CD4-positive, CD25-positive, alpha-beta regulatory T cell (primary cell): ENCODE data around the gene SLAIN1. TPM values are rescaled to one million over a fixed set of nuclear protein-coding genes. Genes with fewer than 3 reads are reported as not detected.

Experiments
- ATAC-seq, 2 donors: fragments of 150-1000 bp; cut with Tn5 transposase; one replicate each; pipeline ENCODE4 v1.10.0; 2021; ENCODE audit warnings: low read depth in 2 of 2, moderate number of reproducible peaks in 2 of 2, moderate library complexity in 1 of 2
- DNase-seq, 3 donors: peaks; one replicate each; pipeline versions ENCODE4 v3.0.0 to v3.0.0-alpha.2; 2012 to 2022; ENCODE audit warnings: mixed read lengths in 1 of 3
- H3K27ac ChIP-seq: one replicate; pipeline ENCODE4 v1.7.0; 2013; ENCODE audit warnings: mild to moderate bottlenecking, low read length; ENCODE audit not compliant: insufficient read depth, poor library complexity, severe bottlenecking
- H3K27me3 ChIP-seq: one replicate; pipeline ENCODE4 v1.7.0; 2013; ENCODE audit warnings: low read length; ENCODE audit not compliant: control insufficient read depth, insufficient read depth
- H3K36me3 ChIP-seq: one replicate; pipeline ENCODE4 v1.7.0; 2013; ENCODE audit warnings: mild to moderate bottlenecking, low read length, moderate library complexity; ENCODE audit not compliant: control insufficient read depth, insufficient read depth
- H3K4me1 ChIP-seq: 2 replicates; pipeline ENCODE4 v1.7.0; 2013; ENCODE audit warnings: mild to moderate bottlenecking, low read length; ENCODE audit not compliant: insufficient read depth, control insufficient read depth, poor library complexity, severe bottlenecking
- H3K4me3 ChIP-seq: one replicate; pipeline ENCODE4 v1.7.0; 2013; ENCODE audit warnings: low read depth, mild to moderate bottlenecking, low read length, moderate library complexity
- H3K9me3 ChIP-seq, 2 experiments: 1 replicate in 1 of 2; 2 replicates in 1 of 2; pipeline ENCODE4 v1.7.0; 2013; ENCODE audit warnings: low read length in 2 of 2, mild to moderate bottlenecking in 1 of 2, moderate library complexity in 1 of 2; ENCODE audit not compliant: control insufficient read depth in 2 of 2
- H3K27ac Mint-ChIP-seq, 3 donors: one replicate each; pipeline ENCODE4 v1.8.0; 2020 to 2022; ENCODE audit warnings: mild to moderate bottlenecking in 3 of 3, mixed read lengths in 3 of 3, moderate library complexity in 2 of 3
- H3K27me3 Mint-ChIP-seq: one replicate; pipeline ENCODE4 v1.8.0; 2022; ENCODE audit warnings: mild to moderate bottlenecking, mixed read lengths
- H3K36me3 Mint-ChIP-seq: one replicate; pipeline ENCODE4 v1.8.0; 2020; ENCODE audit warnings: mixed read lengths
- H3K4me1 Mint-ChIP-seq, 4 donors: one replicate each; pipeline ENCODE4 v1.8.0; 2020 to 2022; ENCODE audit warnings: mixed read lengths in 4 of 4, mild to moderate bottlenecking in 1 of 4
- H3K4me3 Mint-ChIP-seq, 4 donors: one replicate each; pipeline ENCODE4 v1.8.0; 2020 to 2022; ENCODE audit warnings: mild to moderate bottlenecking in 4 of 4, mixed read lengths in 4 of 4, moderate library complexity in 3 of 4
- H3K9me3 Mint-ChIP-seq, 7 donors: one replicate each; pipeline ENCODE4 v1.8.0; 2020 to 2022; ENCODE audit warnings: mixed read lengths in 7 of 7, mild to moderate bottlenecking in 3 of 7, moderate library complexity in 2 of 7
- polyA plus RNA-seq, 4 donors: library from polyadenylated mRNA; unstranded; fragments of 300-500 nt; fragmentation: Illumina TruSeq; gene quantifications; one replicate each; pipeline ENCODE4 v1.2.3, GENCODE V29; 2021
- total RNA-seq: library from RNA; stranded (reverse); gene quantifications from one replicate; pipeline ENCODE4 v1.2.3, GENCODE V29; 2022

The SLAIN1 gene
- total and polyA plus RNA-seq, 5 donors from 2014 or later: 22.0 to 42.0 (median 27.7) TPM

DNA sequence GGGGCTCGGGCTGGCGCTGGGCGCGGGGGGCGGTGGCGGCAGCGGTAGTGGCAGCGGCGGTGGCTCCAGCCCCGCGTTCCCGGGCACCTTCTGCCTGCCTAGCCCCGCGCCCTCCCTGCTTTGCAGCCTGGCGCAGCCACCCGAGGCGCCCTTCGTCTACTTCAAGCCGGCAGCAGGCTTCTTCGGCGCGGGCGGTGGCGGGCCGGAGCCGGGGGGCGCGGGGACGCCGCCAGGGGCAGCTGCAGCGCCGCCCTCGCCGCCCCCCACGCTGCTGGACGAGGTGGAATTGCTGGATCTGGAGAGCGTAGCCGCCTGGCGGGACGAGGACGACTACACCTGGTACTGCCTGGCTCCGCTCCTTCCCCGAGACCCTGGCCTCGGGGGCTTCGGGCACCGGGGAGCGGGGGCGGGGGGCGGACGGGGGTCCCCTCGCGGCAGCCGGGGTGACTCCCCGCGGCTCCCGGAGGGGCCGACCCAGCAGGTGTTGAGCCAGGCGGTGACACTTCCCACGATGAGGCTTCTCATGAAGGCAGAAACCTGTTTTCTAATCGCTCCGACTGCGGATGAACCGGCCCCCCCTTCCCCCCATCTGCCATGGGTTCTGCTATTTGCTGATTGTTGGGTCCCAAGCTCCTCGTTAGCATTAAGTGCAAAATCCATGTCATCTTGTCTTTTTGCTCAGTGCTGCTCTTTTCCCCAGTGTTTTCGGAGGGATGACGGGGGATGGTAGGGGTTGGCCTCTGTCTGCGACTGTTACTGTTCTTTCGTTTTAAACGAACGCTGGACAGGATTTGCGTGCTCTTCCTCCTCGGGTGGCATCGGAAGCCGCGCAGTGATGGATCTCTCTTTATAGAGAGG lies 943 bp downstream of the SLAIN1 start:
- Histone ChIP-seq H3K9me3 (no peaks in the 10 kb centered on the region), H3K27me3 (no peaks in the 10 kb centered on the region), H3K27ac (peak overlapping the region; percentile 51), H3K4me1 (peaks cover 39% of the 10 kb centered on the region), H3K36me3 (no peaks in the 10 kb centered on the region), H3K4me3 (peak overlapping the region; percentile 97)
- peak overlapping the region; percentile 92 to 100 (median 96) for H3K4me3 Mint-ChIP-seq
- H3K9me3 Mint-ChIP-seq: peaks cover 0 to 2% (median 0%) of the 10 kb centered on the region in 7 donors
- H3K27ac Mint-ChIP-seq: peak overlapping the region; percentile 92 to 95 (median 95)
- ATAC-seq (peak; percentile 35 to 38), DNase-seq (peak; percentile 31 to 78 (median 60))
- H3K4me1 Mint-ChIP-seq: peaks cover 14 to 55% (median 43%) of the 10 kb centered on the region in 4 donors
- H3K36me3 Mint-ChIP-seq: peaks cover 4% of the 10 kb centered on the region
- H3K27me3 Mint-ChIP-seq: peaks cover 24% of the 10 kb centered on the region

GRCh38 chr13:77699059-77699680 lies 1.7 kb downstream of the SLAIN1 start:
- H3K27me3 ChIP-seq: no peaks in the 10 kb centered on the region
- Mint-ChIP-seq H3K4me3 (peak overlapping the region; percentile 92 to 100 (median 96)), H3K27ac (peak overlapping the region; percentile 92 to 95 (median 95)), H3K36me3 (peaks cover 4% of the 10 kb centered on the region), H3K4me1 (peaks cover 14 to 57% (median 43%) of the 10 kb centered on the region in 4 donors), H3K9me3 (peaks cover 0 to 2% (median 0%) of the 10 kb centered on the region in 7 donors), H3K27me3 (peaks cover 17% of the 10 kb centered on the region)
- ATAC-seq (no peak), DNase-seq (peak in 1 of 3 donors; percentile 9)
- peaks cover 39% of the 10 kb centered on the region for H3K4me1 ChIP-seq
- no peaks in the 10 kb centered on the region for H3K9me3 ChIP-seq
- H3K4me3 ChIP-seq: peak overlapping the region; percentile 97
- H3K27ac ChIP-seq: peak overlapping the region; percentile 3
- no peaks in the 10 kb centered on the region for H3K36me3 ChIP-seq

- peaks cover 28 to 52% (median 38%) of the 10 kb centered on the region in 4 donors for H3K4me1 Mint-ChIP-seq
- no peak for DNase-seq
- H3K27ac ChIP-seq: no peak overlapping the region
These were observed 3.8 kb downstream of the SLAIN1 start for GRCh38 chr13:77701305-77701704.

GRCh38 chr13:77702366-77702765 lies 4.9 kb downstream of the SLAIN1 start:
- no peak for ATAC-seq
- no peak overlapping the region for H3K27ac Mint-ChIP-seq
- peaks cover under 1% of the 10 kb centered on the region for H3K36me3 ChIP-seq
- H3K4me1 ChIP-seq: peaks cover 19% of the 10 kb centered on the region
- H3K4me1 Mint-ChIP-seq: peaks cover 34 to 47% (median 39%) of the 10 kb centered on the region in 4 donors
- peaks cover 5% of the 10 kb centered on the region for H3K27me3 Mint-ChIP-seq
- H3K9me3 ChIP-seq: no peaks in the 10 kb centered on the region
- no peak overlapping the region for H3K4me3 ChIP-seq
- peaks cover 13% of the 10 kb centered on the region for H3K36me3 Mint-ChIP-seq
- H3K27me3 ChIP-seq: no peaks in the 10 kb centered on the region
- no peak for DNase-seq
- peaks cover 0 to 3% (median 0%) of the 10 kb centered on the region in 7 donors for H3K9me3 Mint-ChIP-seq
- peak overlapping the region in 3 of 4 donors; percentile 28 to 73 (median 54) for H3K4me3 Mint-ChIP-seq
- no peak overlapping the region for H3K27ac ChIP-seq

More at GRCh38 chr13:77701305-77701704, 3.8 kb downstream of the SLAIN1 start:
- H3K27me3 ChIP-seq: no peaks in the 10 kb centered on the region
- H3K9me3 ChIP-seq: no peaks in the 10 kb centered on the region
- peaks cover 0 to 3% (median 0%) of the 10 kb centered on the region in 7 donors for H3K9me3 Mint-ChIP-seq
- no peaks in the 10 kb centered on the region for H3K36me3 ChIP-seq
- H3K4me3 Mint-ChIP-seq: no peak overlapping the region
- no peak for ATAC-seq
- H3K4me1 ChIP-seq: peaks cover 28% of the 10 kb centered on the region
- no peak overlapping the region for H3K4me3 ChIP-seq
- peaks cover 12% of the 10 kb centered on the region for H3K27me3 Mint-ChIP-seq
- no peak overlapping the region for H3K27ac Mint-ChIP-seq
- peaks cover 4% of the 10 kb centered on the region for H3K36me3 Mint-ChIP-seq

DNA sequence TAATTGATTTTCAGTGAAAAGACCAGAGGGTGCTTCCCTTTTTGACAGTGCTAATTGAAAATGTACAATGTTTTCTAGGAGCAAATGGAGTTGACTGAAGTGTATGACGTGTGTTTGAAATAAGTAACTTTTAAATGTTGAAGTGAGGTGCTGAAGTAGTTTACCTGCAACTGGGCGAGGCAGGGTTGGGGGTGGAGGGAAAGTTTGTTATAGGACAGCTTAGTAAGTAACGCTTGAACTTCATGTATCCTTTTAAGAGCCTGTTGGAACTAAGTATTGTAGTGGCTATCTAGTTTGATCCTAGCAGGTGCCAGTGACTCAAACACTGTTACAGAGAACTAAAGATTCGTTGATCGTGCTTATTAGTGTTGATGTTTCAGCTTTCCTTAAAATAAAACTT lies 5.9 kb downstream of the SLAIN1 start:
- H3K9me3 ChIP-seq: no peaks in the 10 kb centered on the region
- peaks cover 5% of the 10 kb centered on the region for H3K27me3 Mint-ChIP-seq
- peaks cover 2% of the 10 kb centered on the region for H3K36me3 ChIP-seq
- H3K4me3 Mint-ChIP-seq: no peak overlapping the region
- H3K4me1 ChIP-seq: peaks cover 19% of the 10 kb centered on the region
- ATAC-seq: no peak
- peaks cover 0 to 9% (median 2%) of the 10 kb centered on the region in 7 donors for H3K9me3 Mint-ChIP-seq
- H3K4me3 ChIP-seq: no peak overlapping the region
- peaks cover 34 to 48% (median 41%) of the 10 kb centered on the region in 4 donors for H3K4me1 Mint-ChIP-seq
- H3K27ac Mint-ChIP-seq: no peak overlapping the region
- no peak for DNase-seq
- H3K27me3 ChIP-seq: no peaks in the 10 kb centered on the region
- H3K27ac ChIP-seq: no peak overlapping the region
- peaks cover 23% of the 10 kb centered on the region for H3K36me3 Mint-ChIP-seq

GRCh38 chr13:77714119-77714755 lies 16.8 kb downstream of the SLAIN1 start:
- H3K36me3 ChIP-seq: no peaks in the 10 kb centered on the region
- H3K9me3 Mint-ChIP-seq: peaks cover 1 to 26% (median 13%) of the 10 kb centered on the region in 7 donors
- peaks cover 6% of the 10 kb centered on the region for H3K4me1 ChIP-seq
- peaks cover 3 to 7% of the 10 kb centered on the region in 2 experiments for H3K9me3 ChIP-seq
- no peaks in the 10 kb centered on the region for H3K27me3 ChIP-seq
- H3K4me3 ChIP-seq: no peak overlapping the region
- peaks cover 11% of the 10 kb centered on the region for H3K36me3 Mint-ChIP-seq
- H3K4me1 Mint-ChIP-seq: peaks cover 28 to 55% (median 41%) of the 10 kb centered on the region in 4 donors
- H3K27me3 Mint-ChIP-seq: no peaks in the 10 kb centered on the region
- no peak overlapping the region for H3K27ac ChIP-seq
- peak overlapping the region in 1 of 4 donors; percentile 24 for H3K4me3 Mint-ChIP-seq
- ATAC-seq (no peak), DNase-seq (no peak)
- no peak overlapping the region for H3K27ac Mint-ChIP-seq

DNA sequence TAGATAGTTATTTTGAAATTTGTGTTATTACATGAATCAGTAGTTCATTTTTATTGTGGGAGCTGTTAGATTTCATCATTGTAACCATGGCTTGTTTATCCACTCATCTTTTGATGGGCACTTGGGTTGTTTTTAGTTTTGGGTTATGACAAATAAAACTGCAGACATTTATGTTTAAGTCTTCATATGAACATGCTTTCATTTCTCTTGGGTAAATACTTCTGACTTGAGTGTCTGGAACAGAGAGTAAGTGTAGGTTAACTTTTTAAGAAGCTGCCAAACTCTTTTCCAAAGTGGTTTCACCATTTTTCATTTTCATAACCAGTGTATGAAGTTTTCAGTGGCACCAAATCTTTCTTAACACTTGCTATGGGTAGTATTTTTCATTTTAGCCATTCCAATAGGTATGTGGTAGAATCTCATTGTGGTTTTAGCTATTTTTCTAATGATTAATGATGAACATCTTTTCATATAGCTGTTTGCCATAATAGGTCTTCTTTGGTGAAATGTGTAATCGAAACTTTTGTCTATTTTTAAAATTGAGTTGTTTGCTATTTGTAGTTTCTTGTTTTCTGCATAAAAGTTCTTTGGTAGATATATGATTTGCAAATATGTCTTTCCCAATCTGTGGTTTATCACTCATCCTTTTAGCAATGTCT lies 17.9 kb downstream of the SLAIN1 start:
- no peak for ATAC-seq

More for the DNA sequence above, 17.9 kb downstream of the SLAIN1 start:
- DNase-seq: no peak
- Histone ChIP-seq H3K9me3 (peaks cover 3 to 4% of the 10 kb centered on the region in 2 experiments), H3K36me3 (peaks cover 6% of the 10 kb centered on the region), H3K4me3 (no peak overlapping the region), H3K27me3 (no peaks in the 10 kb centered on the region), H3K4me1 (peaks cover 6% of the 10 kb centered on the region), H3K27ac (no peak overlapping the region)
- Mint-ChIP-seq H3K4me3 (peak overlapping the region in 1 of 4 donors; percentile 29), H3K27ac (peak overlapping the region in 1 of 3 donors; percentile 9), H3K36me3 (peaks cover 15% of the 10 kb centered on the region), H3K4me1 (peaks cover 30 to 55% (median 45%) of the 10 kb centered on the region in 4 donors), H3K9me3 (peaks cover 1 to 25% (median 8%) of the 10 kb centered on the region in 7 donors), H3K27me3 (no peaks in the 10 kb centered on the region)
